Germinal center (tissue), 1 donor: Measurements from ENCODE around the gene SSBP3.
"Not testable (repeated sequence)": the region's sequence is repeated elsewhere in the genome, so short reads cannot be mapped to it uniquely, and the experiment has no call there.

ENCODE experiments used
- DNase-seq: peaks from one replicate; pipeline ENCODE4 v3.0.0; 2012; ENCODE audit warnings: mixed read lengths, low spot score

The SSBP3 gene

DNA sequence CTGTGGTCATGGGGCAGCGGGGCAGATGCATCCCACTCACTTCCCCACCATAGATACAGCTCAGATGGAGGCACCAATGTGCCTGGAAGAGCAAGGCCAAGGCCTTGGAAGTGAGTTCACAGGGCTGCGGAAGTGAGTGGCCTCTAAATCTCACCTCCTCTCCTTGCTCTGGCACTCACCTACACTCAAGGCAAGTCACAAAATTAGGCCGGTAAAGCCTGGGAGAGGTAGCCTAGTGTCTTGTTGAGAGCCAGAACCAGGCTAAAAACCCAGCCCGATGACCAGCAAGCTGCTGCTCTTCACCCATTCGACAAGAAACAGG, 57.5 kb downstream of the SSBP3 start:
- no peak for DNase-seq

GRCh38 chr1:54347955-54348699, 58.1 kb downstream of the SSBP3 start:
- DNase-seq, result no peak

DNA sequence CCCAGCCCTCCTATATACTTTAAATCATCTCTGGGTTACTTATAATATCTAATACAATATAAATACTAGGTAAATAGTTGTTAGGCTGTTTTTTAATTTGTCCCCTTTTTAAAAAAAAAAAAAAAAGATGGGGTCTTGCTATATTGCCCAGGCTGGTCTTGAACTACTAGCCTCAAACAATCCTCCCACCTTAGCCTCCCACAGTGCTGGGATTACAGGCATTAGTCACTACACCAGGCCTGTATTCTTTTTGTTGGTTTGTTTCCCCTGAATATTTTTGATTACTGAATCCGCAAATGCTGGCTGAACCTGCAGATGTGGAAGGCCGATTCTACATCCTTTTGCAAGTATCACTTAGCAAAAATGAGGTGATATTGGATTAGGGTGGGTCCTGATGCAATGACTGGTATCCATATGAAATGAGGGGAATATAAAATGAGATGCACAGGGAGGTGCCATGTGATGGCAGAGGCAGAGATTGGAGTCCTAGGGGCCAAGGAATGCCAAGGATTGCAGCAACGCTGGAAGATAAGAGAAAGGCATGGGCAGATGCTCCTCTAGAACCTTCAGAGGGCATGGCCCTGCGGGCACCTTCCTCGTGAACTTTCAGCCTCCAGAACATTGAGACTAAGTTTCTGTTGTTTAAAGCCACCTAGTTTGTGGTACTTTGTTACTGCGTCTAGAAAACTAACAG, 58.8 kb downstream of the SSBP3 start:
- no peak for DNase-seq

- DNase-seq, result not testable (repeated sequence)
Observed at GRCh38 chr1:54345548-54345947, 60.6 kb downstream of the SSBP3 start.

DNA sequence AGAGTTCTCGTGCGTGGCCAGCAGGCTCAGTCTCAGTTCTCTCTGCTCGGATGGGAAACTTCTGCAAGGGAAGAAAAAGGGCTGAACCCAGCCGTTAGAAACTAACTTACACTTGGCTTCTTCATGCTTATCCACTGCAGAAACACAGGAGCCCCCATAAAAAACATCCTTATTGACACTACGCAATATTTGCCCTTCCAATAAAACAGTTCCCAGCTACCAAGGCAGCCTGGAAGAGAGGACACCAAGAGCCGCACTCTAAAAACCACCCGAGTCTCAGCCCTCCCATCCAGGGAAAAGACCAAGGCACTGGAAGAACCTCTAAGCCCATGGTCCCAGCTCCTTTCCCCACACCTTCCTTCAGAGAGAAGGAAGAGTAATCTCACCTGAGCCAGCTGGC, 61.1 kb downstream of the SSBP3 start:
- DNase-seq, result no peak

GRCh38 chr1:54342742-54343687, 63.2 kb downstream of the SSBP3 start:
- no peak for DNase-seq

GRCh38 chr1:54342288-54342687, 63.9 kb downstream of the SSBP3 start:
- DNase-seq, result no peak

- no peak for DNase-seq
Observed at GRCh38 chr1:54341763-54342162, 64.4 kb downstream of the SSBP3 start.

GRCh38 chr1:54340878-54341277, 65.3 kb downstream of the SSBP3 start:
- DNase-seq, result no peak

DNA sequence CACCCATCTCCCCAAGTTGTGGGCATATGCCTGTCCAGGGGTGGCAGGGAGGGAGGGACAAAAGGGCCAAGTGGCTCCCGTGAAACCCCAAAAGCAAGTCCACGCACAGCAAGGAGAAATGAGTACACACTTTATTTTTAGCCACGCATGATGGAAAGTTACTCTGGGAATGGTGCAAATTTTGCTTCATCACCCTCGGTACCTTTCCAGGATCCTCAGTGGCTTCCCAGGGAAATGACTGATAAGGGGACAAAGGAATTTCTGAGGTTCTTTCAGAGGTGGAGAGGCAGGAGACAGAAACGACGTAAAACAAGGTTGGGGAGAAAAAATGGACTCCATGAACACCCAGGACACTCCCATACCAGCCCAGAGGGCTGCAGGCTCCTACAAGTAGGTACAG, 65.8 kb downstream of the SSBP3 start:
- DNase-seq, result no peak

DNA sequence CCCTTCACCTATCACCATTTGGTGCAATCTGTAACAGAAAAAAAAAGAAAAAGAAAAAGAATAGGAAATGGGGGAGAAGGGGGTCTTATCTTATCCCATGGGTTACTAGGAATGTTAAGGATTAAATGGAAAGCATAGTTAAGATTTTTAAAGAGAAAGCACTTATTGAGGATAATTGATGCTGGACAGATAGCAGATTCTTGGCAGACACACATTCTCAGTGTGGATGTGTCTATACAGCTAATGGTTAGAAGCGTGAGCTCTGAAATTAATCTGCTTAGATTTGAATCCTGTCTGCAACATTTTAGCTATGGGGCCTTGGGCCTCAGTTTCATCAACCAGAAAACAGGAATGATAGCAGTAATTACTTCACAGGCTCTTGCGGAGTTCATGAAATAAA, 67.1 kb downstream of the SSBP3 start:
- DNase-seq, result no peak

DNA sequence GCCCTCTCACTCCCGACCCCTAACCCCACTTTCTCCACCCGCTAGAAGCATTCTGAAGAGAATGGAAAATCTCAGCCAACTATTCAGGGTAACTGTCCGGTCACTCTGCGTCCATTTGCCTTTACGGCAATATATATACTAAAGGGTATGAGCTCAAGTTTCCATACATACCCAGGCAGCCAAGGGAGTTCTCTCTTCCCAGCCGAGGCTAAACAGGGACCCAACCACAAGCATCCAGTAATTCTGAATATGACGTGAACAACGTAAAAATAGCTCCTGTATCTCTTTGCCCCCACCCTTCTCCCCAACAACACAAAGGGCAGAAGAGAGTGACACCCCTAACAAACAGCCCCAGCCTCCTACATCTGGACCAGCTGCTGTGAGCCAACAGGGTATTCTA, 67.7 kb downstream of the SSBP3 start:
- DNase-seq, result no peak

DNA sequence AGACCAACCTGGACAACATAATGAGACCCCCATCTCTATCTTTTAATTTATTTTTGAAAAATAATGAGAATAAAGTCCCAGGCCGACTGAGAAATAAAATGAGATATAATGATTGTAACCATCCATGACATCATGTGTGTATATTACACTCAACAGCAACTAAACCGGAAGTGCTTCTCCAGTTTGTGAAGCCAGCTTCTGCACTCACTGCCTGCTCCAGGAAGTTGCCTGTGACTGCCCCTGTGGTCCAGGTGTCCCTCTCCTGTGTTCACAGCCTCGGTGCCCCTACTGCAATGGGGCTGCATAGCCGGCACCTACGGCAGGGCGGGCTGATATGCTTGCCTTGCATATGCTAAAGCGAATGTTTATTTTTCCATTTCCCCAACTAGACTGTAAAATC, 68.3 kb downstream of the SSBP3 start:
- DNase-seq, result no peak

GRCh38 chr1:54337034-54337433, 69.2 kb downstream of the SSBP3 start:
- DNase-seq, result no peak

- no peak for DNase-seq
Observed at GRCh38 chr1:54336116-54336515, 70.1 kb downstream of the SSBP3 start.

DNA sequence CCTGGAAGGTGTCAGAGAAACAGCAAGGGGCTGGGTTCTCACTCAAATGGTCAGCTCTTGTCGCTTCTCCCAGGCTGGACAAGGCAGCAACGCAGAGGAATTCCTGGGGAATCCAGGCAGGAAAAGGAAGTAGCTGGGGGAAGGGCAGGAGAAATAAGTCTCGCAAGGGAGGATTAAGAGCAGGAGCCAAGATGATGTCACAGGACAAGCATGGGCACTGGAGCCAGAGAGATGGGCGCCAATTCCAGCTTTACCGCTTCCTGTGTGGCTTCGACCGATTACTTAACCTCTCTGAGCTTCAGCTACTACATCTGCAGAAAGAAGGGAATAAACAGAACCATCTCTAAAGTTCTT, 70.5 kb downstream of the SSBP3 start:
- no peak for DNase-seq

DNA sequence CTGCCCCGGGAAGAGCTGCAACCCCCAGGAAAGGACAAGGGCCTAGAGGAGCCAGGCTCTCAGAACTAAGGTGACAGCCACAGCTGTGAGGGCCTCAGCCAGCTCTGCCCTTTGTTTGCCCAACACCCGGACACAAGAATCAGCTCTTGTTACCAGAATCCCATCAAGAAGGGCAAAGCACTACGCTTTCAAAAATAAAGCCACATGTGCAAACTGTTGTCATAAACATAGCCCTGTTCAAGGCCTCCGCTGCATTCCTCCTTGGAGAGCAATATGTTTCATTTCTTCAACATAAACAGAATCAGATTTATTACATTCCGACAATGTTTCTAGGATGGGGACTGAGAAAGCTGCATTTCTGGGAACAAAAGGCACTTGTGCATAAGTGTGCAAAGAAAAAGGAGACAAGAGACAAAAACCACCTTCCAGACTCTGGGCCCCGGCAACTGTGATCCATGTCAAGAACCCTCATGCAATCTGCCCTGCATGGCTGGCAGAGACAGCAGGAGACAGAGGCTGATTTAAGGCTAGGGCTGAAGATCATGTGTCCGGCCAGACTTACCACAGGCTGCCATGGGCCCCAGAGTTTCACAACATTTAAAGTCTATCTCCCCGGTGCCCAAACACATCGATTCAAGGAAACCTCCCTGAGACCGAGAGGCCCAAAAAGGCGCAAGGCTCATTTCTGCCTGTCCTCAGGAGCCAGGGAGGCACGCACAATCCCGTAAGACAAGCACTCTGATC, 71.0 kb downstream of the SSBP3 start:
- no peak for DNase-seq

DNA sequence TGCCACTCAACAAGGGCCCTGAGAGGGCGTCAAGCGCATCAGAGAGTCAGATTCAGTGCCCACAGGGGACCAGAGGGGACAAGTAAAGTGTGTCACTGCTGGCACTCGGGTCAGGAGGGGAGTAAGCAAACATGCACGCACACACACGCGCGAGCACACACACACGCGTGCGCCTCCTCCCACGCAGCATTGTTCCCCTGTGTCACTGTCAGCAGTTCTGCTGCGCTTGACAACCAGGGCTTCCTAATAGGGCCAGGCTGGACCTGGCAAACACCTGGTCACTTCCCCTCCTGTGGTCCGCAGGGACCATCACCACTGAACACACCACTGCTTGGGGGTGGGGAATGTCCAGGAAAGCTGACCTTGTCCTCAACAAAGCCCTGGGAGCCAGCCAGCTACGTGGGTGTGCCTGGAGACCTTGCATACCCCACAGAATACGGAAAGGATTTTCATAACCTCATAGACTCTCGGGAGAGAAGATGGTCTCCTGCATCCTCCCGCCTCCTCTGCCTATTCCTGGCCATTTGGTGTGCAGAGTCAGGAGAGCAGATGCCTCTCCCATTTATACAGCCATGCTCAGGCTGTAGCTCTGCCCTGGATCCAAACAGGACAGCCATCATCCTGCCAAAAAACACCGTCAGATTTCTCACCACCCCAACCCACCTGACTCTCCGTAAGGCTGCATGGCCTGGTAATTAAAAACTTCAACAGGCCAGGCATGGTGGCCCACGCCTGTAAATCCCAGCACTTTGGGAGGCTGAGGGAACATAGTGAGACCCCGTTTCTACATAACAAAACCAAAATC, 73.2 kb downstream of the SSBP3 start:
- no peak for DNase-seq

DNA sequence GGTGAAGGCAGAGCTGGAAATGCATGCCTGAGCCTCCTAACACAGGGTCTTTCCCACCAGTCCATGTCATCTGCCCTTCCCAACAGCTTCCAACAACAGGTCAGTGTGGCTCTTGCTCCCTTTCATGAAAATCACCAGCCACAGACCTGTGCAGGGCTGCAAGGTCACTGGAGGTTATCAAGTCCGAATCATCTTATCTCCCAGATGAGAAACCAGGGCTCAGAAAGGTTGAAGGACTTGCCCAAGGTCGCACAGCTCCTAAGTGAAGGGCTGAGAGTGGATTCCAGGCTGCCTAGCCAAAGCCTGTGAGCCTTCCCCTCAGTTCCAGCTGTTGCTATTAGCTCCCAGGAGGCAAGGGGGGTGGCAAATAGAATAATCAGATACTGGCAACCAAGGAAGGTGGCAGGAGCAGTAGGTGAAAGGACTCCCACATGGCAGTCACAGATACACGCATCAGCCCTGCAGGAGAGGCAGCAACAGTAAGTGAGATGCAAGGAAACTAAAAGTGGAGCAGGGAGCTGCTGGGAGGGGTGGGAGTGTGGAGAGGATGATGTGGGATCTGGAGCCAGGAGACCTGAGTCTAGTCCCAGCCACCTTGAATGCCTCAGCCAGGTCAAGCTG, 74.2 kb downstream of the SSBP3 start:
- no peak for DNase-seq

DNA sequence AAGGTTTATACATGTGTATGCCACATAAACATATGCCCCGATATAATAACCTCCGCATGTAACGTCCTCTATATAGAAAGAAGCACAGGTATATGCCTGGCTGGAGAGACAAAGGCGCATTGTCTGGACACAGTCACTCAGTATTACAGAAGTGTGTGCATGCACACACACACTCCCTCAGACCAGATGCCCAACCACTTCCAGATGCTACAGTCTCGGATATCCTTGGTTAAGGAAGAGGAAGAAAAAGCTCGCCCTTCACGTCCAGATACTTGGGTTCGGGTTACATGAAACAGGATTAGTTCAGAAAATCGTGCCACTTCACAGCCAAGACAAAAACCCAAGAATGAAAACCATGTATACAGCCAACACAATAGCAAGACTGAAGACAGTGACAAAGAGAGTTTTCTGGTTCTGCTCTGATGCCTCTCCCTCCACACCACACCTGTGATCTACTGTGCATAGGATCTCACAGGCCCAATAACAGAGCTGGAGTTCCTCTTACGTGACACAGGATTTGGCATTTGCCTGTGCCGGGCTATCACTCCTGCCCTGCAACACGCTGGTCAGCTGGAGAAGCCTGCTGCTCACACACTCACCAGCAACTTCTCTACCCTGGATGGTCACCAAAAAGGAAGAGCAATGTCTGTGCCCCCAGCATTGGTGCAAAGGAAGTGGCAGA, 75.0 kb downstream of the SSBP3 start:
- DNase-seq, result peak; percentile 41
